Stimulated activated naive CD4-positive, alpha-beta T cell treated with Interleukin-2 at 50 U/mL for 16 hours (primary cell): ENCODE measurements around the gene FHOD3.

Source experiments
- DNase-seq: peaks from one replicate; lab custom pipeline; 2025; lab: John Stamatoyannopoulos, UW

Gene FHOD3

DNA sequence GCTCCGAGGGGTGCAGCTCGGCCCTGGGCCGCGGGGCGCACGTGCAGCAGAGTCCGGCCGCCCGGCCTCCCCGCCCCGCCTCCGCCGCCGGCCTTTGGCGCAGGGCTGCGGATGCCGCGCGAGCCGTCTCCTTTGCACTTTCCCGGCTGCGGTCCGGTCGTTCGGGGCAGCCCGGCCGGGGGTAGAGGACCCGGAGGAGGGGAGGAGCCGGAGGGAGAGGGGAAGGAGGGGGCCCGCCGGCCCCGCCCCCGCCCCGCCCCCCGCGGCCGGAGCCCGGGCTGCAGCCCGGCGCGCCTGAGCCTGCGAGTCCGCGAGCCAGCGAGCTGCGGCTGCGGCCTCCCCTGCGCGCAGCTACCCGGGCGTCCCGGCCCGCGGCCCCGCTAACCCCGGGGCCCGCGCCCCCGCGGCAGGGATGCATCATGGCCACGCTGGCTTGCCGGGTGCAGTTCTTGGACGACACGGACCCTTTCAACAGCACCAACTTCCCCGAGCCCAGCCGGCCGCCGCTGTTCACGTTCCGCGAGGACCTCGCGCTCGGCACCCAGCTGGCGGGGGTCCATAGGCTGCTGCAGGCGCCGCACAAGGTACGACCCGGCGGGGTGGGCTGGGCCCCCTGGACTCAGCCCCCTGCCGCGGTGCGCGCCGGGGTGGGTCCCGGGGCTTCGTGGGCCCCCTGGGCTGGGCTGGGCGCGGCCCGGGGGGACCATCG, at the start of gene FHOD3:
TSS of gene FHOD3 (plus strand) at position 297 of the 709 bp plus-strand sequence. CDS start at position 420, 123 bp downstream.
- DNase-seq = no peak

DNA sequence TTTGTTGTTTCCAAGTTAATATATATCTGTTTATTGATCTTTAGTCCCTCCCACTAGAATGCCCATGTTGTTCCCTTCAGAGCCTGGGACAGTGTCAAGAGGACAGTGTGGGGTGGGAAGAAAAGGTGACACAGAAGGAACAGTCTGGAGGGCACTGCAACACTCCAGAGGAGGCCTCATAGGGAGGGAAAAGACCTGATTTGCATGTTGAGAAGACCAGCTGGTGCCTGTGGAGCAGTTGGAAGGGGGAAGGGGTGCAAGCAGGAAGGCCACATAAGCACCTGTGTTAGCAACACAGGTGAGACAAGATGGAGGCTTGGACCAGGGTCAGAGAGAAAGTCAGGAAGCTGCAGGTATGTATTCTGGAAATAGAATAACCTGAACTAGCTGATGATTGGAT, 48.1 kb upstream of the FHOD3 start:
- no peak for DNase-seq

GRCh38 chr18:36250827-36251226, 46.7 kb upstream of the FHOD3 start:
- no peak for DNase-seq

- no peak for DNase-seq
These were observed 42.3 kb upstream of the FHOD3 start for GRCh38 chr18:36255072-36255698.

- DNase-seq = no peak
These were observed 41.4 kb upstream of the FHOD3 start for GRCh38 chr18:36256094-36256493.

DNA sequence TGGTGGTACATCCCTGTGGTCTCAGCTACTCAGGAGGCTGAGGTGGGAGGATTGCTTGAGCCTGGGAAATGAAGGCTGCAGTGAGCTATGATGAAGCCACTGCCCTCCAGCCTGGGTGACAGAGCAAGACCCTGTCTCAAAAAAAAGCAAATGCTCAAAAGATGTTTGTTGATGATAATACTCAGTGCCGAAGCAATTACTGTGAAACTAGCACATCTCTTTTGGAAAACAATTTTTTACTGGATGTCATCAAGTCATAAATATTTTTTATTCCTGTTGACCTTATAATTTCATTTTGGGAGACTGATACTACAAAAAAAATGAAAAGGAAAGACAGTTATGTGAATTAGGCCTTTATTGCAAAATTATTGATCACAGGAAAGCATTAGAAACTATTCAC, 34.5 kb upstream of the FHOD3 start:
- DNase-seq = no peak

- DNase-seq = no peak
These were observed 33.2 kb upstream of the FHOD3 start for GRCh38 chr18:36264283-36264682.

- no peak for DNase-seq
These were observed 32.5 kb upstream of the FHOD3 start for GRCh38 chr18:36265015-36265414.

DNA sequence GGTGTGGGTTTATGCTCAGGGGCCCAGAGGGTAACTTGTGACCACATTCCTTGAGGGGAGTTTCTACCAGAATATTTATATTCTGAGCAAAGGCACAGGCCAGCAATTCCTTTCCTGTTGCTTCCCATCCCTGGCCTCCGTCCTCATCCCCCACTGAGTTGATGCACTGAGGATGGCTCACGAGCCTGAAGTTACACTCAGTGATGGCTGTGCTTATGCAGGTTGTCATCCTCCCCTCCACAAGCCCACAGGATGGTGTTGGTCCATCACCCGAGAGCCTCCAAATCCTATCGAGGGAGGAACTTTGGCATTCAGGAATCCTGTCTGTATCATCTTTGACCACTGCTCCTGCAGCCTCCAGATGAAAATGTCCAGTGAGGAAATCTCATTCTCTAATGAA, 28.4 kb upstream of the FHOD3 start:
- DNase-seq = no peak

DNA sequence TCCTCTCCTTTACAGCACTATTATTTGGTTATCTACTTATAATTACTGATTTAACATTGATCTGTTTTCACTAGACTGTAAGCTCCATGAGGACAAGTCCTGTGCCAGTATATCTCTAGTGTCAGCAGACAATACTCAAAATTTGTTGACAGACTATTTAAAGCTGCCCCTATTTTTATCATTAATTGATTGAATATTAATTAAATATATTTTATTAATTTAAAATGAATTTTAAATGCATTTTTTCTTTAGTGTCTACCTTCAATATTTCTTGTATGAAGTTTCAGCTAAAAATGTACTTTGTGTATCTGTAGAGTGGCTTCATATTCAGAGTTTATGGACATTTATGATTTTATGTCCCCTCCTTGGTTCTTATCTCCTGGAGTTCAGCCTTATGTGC, 26.4 kb upstream of the FHOD3 start:
- DNase-seq = no peak

DNA sequence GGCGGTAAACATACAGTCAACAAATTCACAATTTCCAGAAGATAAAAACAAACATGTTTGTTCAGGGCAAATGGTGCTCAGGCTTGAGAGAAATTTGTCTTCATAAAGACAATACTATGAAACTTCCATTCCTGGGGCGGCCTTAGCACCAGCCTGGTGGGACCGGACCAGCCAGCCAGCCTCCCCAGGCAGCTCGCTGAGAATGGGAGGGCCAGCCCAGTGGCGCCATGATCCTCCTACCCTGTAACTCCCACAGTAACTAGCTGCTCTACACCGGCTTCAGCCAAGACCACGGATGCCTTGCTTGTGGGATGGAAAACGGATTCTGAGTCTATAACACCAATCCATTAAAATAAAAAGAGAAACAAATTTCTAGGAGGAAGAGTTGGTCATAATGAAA, 24.2 kb upstream of the FHOD3 start:
- no peak for DNase-seq

DNA sequence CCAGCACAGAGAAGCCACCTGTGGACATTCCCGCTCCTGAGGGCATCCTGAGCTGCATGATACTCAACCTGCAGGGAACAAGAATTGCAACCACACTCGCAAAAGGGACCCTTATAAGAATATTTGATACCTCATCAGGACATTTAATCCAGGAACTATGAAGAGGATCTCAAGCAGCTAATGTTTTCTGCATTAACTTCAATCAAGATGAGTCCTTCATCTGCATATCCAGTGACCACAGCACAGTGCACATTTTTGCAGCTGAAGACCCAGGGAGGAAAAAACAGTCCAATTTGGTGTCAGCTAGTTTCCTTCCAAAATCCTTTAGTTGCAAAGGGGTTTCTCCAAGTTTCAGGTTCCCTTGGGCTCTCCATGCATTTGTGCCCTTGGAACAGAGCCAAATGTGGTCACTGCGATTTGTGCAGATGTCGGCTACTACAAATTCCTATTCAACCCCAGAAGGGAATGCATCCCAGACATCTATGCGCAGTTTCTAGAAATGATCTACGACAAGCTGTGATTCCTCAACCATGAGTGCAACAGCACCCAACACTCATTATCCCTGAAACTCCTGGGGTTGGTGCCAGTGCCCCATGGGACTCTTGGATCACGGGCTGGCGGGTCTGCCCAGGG, 23.3 kb upstream of the FHOD3 start:
- DNase-seq = no peak

- DNase-seq = no peak
These were observed 22.0 kb upstream of the FHOD3 start for GRCh38 chr18:36275561-36275960.

DNA sequence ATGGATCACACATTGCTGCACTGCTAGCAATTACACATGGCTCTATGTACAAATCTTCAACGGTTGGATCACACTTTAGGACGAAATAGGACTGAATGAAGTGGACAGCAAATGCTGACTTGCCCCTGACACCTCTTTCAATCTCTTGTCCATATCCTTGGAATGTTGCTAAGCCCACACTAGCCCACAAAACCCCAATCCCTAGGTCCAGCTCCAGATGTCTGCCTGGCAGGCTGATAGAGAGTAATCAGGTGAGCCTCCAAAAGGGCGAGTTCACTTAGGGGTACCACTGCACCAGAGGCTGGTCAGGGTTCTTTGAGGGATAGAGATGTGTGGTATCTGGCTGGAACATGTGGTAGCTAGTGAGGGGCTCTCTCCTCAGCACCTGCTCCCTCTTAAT, 18.5 kb upstream of the FHOD3 start:
- no peak for DNase-seq

DNA sequence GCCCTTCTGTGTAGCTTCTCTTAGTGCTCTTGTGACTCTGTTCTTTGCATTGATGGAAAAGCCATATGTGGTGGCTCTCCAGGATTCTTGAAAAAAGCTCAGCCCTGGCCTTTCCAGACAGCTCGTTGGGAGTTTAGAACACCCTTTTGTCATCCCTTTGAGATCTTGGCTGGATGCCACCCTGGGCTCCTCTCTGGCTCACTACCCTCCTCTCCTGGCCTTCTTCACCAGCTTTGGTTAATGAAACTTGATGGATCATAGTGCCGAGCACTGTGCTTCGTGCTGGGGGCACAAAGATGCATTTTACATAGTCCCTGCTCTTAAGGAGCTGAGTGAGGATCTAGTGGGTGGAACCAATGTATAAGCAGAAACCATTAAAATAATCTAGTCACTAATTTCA, 15.6 kb upstream of the FHOD3 start:
- no peak for DNase-seq

DNA sequence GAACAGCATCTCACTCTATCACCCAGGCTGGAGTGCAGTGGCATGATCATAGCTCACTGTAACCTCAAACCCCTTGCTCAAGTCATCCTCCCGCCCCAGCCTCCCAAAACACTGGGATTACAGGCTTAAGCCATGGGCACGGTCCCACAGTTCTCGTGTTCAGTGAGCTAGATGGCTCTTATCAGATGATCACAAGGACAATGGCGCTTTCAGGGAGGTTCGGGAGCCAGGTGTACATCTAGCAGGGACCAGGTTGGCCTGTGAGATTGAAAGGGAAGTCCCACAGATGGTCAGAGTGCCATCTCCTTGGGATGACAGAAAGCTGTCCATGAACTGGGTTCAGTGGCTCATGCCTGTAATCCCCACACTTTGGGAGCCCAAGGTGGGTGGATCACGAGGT, 14.1 kb upstream of the FHOD3 start:
- DNase-seq = no peak

DNA sequence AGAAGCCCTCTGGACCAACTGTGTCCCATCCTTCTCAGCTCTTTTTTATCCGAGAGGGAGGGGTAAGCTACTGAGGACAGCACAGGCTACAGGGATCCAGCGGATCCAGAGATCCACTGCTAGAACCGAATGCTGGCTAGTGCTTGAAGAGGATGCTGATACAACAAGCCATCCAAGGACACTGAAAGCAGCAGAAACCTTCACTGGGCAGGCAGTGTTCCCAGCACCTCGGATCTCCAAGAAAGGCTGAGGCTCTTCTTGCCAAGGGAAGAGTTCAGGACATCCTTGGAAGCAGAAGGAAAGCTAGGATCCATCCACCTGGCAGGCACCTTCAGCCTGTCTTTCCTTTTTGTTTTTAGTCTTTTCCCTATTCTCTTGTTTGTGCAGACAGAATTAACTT, 13.2 kb upstream of the FHOD3 start:
- no peak for DNase-seq

GRCh38 chr18:36284671-36285295, 12.7 kb upstream of the FHOD3 start:
- DNase-seq = peak; percentile 2

GRCh38 chr18:36287653-36288052, 9.9 kb upstream of the FHOD3 start:
- DNase-seq = no peak

DNA sequence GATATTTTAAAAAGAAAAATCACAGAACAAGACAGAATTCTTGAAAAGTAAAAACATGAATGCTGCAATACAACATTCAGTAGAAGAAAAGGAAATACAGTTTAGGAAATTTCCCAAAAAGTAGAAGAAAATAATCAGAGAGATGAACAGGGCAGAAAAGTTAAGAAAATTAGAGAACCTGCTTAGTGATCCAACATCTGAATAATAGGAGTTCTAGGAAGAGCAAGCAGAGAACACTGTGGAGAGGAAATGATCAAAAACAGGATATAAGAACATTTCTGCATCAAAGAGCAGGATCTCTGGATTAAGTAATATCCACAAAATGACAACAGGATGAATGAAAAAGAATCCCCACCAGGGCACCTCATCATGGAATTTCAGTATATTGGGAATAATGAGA, 8.8 kb upstream of the FHOD3 start:
- DNase-seq = no peak

GRCh38 chr18:36294031-36294430, 3.5 kb upstream of the FHOD3 start:
- DNase-seq = no peak

- no peak for DNase-seq
These were observed 2.3 kb upstream of the FHOD3 start for GRCh38 chr18:36295214-36295613.

DNA sequence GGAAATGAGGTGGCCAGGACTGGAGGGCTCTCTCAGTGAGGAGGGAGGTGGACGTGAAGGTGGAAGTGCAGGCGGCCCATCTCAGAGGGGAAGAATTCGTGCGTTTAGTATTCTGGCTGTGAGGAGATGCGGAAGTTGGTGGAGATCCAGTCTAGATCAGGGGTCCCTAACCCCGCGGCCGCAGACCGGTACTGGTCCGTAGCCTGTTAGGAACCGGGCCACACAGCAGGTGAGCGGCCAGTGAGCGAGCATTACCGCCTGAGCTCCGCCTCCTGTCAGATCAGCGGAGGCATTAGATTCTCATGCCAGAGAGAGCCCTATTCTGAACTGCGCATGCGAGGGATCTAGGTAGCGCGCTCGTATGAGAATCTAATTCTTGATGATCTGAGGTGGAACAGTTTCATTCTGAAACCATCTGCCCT, 1.6 kb upstream of the FHOD3 start:
- no peak for DNase-seq
